ENCODE measurements around the gene ADGRV1.

The ADGRV1 gene

DNA sequence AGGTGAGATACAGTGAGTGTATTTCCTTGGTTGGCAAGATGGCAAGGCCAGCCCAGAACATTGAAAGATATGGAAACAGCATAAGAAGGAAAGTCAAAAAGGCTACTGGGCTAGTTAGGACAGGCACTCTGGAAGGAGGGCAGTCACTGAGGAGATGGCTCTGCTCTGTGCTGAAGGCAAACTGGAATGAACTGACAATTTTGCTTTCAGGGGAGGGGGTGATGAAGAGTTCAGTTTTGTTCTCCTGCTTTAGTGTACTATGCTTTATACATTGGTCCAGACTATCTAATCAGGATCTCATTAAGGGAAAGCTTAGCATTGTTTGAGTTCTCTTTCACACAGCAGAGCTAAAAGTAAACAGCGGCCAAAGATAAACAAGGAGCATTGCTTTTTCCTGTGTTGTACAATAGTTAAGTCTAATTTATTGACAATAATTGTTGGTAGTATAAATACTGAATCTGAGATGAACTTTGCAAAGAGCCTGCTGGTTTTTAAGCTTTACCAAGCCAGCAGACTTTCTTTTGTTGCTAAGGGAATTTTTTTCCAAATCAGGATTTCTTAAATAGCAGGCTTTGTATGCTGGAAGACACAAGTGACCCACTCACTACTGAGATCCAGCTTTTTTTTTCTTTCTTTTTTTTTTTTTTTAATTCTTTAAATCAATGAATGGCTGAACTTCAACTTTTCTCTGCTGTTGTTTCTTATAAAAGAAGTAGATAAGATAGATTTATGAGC is 469.0 kb downstream of the ADGRV1 start:
- Histone ChIP-seq H3K4me2 (ENCODE audit: low read depth, low read length, poor library complexity, severe bottlenecking) (no peak overlapping the region), H3K79me2 (ENCODE audit: insufficient read depth, low read length) (no peaks in the 10 kb centered on the region), H3K4me1 (ENCODE audit: insufficient read depth, low read length, poor library complexity, severe bottlenecking) (no peaks in the 10 kb centered on the region)

GRCh38 chr5:91028499-91028956 is 469.9 kb downstream of the ADGRV1 start:
- TF ChIP-seq EZH2phosphoT487 (IDR thresholded peaks at IDR 0.05; ENCODE audit: borderline replicate concordance) = no peak
- no peak for TF ChIP-seq CTCF (conservative IDR thresholded peaks at IDR 0.05; ENCODE audit: low read length)
- Histone ChIP-seq H3F3A (ENCODE audit: low read depth) (no peaks in the 10 kb centered on the region), H3K4me2 (ENCODE audit: low read depth, low read length, poor library complexity, severe bottlenecking) (no peak overlapping the region)

More for the DNA sequence above, 469.0 kb downstream of the ADGRV1 start:
- no peaks in the 10 kb centered on the region for H3F3A ChIP-seq (ENCODE audit: low read depth)
- no peak overlapping the region for H2AFZ ChIP-seq (ENCODE audit: low read length)
- H3K36me3 ChIP-seq (ENCODE audit: insufficient read depth, low read length) = no peaks in the 10 kb centered on the region
- TF ChIP-seq CTCF (conservative IDR thresholded peaks at IDR 0.05; ENCODE audit: low read length) (no peak), EZH2phosphoT487 (IDR thresholded peaks at IDR 0.05; ENCODE audit: borderline replicate concordance) (no peak)
- H4K20me1 ChIP-seq (ENCODE audit: insufficient read depth, low read length, poor library complexity, severe bottlenecking) = no peaks in the 10 kb centered on the region
- H3K9ac ChIP-seq (ENCODE audit: low read depth, low read length, poor library complexity, severe bottlenecking) = no peak overlapping the region
- H3K9me3 ChIP-seq (ENCODE audit: insufficient read depth, low read depth, low read length) = no peaks in the 10 kb centered on the region
- no peaks in the 10 kb centered on the region for H3K9me2 ChIP-seq (replicated peaks; ENCODE audit: low read depth, low read length)
- no peaks in the 10 kb centered on the region for H3K27me3 ChIP-seq (ENCODE audit: insufficient read depth, low read length, poor library complexity, severe bottlenecking)
- H3K4me3 ChIP-seq (ENCODE audit: low read length, poor library complexity, severe bottlenecking) = no peak overlapping the region

GRCh38 chr5:91030521-91031401 is 472.2 kb downstream of the ADGRV1 start:
- Histone ChIP-seq H3F3A (ENCODE audit: low read depth) (no peaks in the 10 kb centered on the region), H3K4me2 (ENCODE audit: low read depth, low read length, poor library complexity, severe bottlenecking) (no peak overlapping the region), H3K9ac (ENCODE audit: low read depth, low read length, poor library complexity, severe bottlenecking) (no peak overlapping the region), H3K9me2 (replicated peaks; ENCODE audit: low read depth, low read length) (no peaks in the 10 kb centered on the region), H3K4me3 (ENCODE audit: low read length, poor library complexity, severe bottlenecking) (no peak overlapping the region), H3K27me3 (ENCODE audit: insufficient read depth, low read length, poor library complexity, severe bottlenecking) (no peaks in the 10 kb centered on the region), H3K4me1 (ENCODE audit: insufficient read depth, low read length, poor library complexity, severe bottlenecking) (no peaks in the 10 kb centered on the region), H3K79me2 (ENCODE audit: insufficient read depth, low read length) (no peaks in the 10 kb centered on the region), H2AFZ (ENCODE audit: low read length) (no peak overlapping the region), H3K9me3 (ENCODE audit: insufficient read depth, low read depth, low read length) (no peaks in the 10 kb centered on the region), H4K20me1 (ENCODE audit: insufficient read depth, low read length, poor library complexity, severe bottlenecking) (no peaks in the 10 kb centered on the region), H3K36me3 (ENCODE audit: insufficient read depth, low read length) (no peaks in the 10 kb centered on the region)
- TF ChIP-seq EZH2phosphoT487 (IDR thresholded peaks at IDR 0.05; ENCODE audit: borderline replicate concordance) (no peak), CTCF (conservative IDR thresholded peaks at IDR 0.05; ENCODE audit: low read length) (no peak)

More at GRCh38 chr5:91028499-91028956, 469.9 kb downstream of the ADGRV1 start:
- H3K9me2 ChIP-seq (replicated peaks; ENCODE audit: low read depth, low read length) = no peaks in the 10 kb centered on the region
- no peaks in the 10 kb centered on the region for H3K27me3 ChIP-seq (ENCODE audit: insufficient read depth, low read length, poor library complexity, severe bottlenecking)
- H3K4me3 ChIP-seq (ENCODE audit: low read length, poor library complexity, severe bottlenecking) = no peak overlapping the region
- H3K9ac ChIP-seq (ENCODE audit: low read depth, low read length, poor library complexity, severe bottlenecking) = no peak overlapping the region
- no peaks in the 10 kb centered on the region for H3K9me3 ChIP-seq (ENCODE audit: insufficient read depth, low read depth, low read length)
- H4K20me1 ChIP-seq (ENCODE audit: insufficient read depth, low read length, poor library complexity, severe bottlenecking) = no peaks in the 10 kb centered on the region
- no peak overlapping the region for H2AFZ ChIP-seq (ENCODE audit: low read length)
- H3K4me1 ChIP-seq (ENCODE audit: insufficient read depth, low read length, poor library complexity, severe bottlenecking) = no peaks in the 10 kb centered on the region
- no peaks in the 10 kb centered on the region for H3K36me3 ChIP-seq (ENCODE audit: insufficient read depth, low read length)
- H3K79me2 ChIP-seq (ENCODE audit: insufficient read depth, low read length) = no peaks in the 10 kb centered on the region

All from Loucy (cell line).